Stimulated activated CD8-positive, alpha-beta memory T cell treated with anti-CD3 and anti-CD28 coated beads, Interleukin-4, amount 100 ng/mL, for 48 hours (primary cell): ENCODE results near the gene ANKH.
"Not testable (repeated sequence)": the region's sequence is repeated elsewhere in the genome, so short reads cannot be mapped to it uniquely, and the experiment has no call there.

Experiments used
- DNase-seq: peaks from one replicate; pipeline ENCODE4 v3.0.0-alpha.2; 2020

Gene ANKH

DNA sequence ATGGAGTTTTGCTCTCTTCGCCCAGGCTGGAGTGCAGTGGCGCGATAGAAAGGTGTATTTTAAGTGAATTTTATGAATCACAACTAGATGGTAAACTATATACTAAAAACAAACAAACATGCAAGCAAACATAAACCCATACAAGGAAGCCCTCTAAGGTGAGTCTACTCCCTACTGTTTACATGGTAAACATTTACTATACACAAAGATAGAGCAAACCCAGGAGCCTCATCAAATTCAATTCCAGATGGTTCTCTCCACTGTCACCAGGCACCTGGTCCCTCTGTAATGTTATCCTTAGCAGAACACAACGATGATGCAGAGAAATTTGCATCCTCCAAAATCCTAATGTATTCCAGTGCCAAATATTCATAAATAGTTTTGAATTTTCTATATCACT is 17.9 kb downstream of the ANKH start:
- no peak for DNase-seq

DNA sequence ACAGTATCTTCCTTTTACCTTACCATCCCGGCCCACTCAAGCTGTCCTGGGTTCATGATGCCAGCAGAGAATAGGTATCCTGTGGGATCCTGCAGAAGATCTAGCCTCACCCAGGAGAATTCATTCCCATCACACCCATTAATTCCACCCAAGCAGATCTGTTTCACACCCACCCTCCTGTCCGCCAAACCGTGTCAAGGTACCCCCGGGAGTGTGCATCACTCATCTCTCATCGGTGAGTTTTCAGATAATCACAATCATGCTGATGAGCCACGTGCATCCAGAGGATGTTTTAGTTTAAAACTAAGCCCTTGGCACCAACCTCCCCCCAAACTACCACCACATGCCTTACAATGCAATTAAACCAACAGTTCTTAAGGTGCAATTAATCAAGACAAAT is 18.8 kb downstream of the ANKH start:
- no peak for DNase-seq

DNA sequence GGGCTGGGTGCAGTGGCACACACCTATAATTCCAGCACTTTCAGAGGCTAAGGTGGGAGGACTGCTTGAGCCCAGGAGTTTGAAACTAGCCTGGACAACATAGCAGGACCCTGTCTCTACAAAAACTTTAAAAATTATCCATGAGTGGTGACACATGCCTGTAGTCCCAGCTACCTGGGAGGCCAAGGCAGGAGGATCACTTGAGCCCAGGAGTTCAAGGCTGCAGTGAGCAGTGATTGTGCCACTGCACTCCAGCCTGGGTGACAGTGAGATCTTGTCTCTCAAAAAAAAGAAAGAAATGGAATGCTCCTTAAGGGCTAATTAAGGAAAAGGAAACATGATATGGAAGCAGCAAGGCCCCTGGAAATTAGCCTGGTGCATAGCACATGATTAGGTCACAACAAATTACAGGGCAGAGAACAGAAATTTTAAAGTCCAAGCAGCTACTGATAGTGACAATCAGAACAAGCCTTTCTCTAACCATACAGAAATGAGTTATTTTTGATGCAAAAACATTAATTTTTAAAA is 19.5 kb downstream of the ANKH start:
- DNase-seq = no peak

DNA sequence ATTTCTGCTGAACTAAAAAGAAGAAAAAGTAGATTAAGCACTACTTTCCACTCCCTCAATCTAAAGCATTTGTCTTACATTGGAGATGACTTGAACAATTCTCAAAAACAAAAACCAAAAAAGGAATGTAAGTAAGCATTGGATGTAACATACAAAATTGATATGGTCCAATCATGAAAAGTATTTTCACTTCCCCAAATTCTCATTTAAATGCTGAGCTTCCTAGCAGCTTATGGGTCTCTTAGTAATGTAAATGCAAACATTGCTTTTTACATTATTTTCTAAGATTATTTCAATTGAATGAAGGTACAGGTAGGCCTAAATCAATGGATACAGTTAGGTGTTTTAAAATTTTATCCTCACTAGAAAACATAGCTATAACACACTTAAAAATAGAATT is 20.0 kb downstream of the ANKH start:
- no peak for DNase-seq

DNA sequence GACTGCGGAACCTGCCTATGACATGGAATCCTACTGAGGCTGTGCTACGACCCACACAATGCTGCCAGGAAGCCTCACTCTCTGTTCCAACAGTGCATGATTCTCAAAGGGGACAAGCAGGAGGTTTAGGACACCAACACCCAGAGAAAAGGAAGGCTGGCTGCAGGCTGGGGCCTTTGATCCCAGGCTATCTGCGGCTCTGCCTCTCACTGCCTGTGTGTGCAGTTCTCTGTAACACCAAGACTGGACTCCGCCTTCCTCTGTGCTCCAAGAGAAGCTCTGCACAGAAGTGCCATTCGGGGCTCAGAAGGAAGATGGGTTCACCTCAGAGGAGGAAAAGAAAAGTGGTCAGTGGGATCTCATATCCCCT is 20.5 kb downstream of the ANKH start:
- no peak for DNase-seq

DNA sequence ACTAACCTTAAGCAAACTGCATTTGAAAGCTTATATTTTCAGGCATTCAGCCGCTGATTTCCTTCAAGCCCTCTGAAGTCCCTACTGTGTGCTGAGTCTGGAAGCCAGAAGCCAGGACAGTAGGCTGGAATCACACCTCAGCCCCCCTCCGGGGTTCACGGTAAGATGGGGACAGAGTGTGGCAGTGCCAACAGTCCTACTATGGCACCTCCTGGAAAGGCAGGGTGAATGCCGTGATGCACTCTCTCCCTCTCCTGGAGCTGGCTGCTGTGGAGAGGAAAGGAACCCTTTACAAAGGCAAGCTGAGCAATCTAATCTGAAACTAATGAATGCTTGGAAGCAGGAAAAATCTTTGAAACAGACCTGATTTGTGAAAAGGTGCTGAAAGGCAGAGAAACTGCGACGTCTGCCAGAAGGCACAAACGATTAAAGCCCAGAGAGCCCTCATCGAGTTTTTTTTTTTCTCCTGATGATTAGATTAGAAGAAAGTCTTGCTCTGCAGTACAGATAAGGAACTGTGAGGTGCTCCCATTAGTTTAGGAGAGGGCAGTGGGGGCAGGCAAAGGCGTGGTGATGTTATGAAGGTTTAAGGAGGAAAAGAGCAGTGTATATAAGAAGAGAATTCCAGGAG is 21.0 kb downstream of the ANKH start:
- DNase-seq = no peak

DNA sequence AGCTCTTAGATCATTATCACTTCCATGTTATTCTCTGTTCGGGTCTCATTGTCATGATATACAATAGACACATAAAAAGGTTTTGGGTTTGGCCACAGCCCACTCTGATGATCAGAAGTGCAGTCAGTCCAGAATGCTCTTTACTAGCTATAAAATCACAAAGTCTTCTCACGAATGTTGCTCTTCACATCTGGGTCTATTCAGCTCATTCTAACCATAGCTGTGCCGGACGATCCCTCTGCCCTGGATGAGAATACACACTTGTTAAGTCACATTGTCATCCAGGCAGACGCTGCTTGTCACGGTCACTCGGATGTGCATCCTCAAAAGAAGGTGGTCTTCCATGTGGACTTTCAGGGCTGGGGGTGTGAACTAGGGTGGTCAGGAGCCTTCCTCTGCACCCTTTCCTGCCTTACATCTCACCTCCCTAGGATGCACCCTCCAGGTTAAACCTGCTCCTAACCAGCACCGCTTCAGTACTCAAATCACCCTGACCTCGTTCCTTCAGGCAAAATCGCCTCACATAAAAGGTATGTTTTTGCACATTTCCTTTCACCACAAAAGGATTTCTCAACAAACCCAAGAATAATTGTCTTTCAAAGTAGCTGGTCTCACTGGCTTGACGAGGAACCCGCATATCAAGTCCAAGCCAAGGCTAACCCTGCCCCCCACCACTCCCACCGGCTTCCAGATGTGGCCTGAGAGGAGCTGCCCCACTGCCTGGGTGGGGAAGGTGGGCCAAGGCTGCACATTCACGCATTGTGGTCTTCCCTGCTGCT is 21.9 kb downstream of the ANKH start:
- no peak for DNase-seq

DNA sequence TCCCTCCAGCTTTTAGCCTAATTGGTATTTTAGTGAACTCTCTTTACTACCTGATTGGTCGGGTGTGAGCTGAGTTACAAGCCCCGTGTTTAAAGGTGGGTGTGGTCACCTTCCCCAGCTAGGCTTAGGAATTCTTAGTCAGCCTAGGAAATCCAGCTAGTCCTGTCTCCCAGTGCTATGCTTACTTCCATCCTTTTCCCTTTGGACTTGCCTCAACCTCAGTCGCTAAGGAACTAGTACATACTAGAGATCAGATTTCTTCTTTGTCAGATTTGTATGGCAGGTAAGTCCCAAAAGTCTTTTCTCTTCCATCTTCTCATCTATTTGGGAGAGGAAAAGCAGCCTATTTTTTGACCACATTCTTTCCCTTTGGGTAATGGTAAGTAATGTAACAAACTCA is 22.6 kb downstream of the ANKH start:
- not testable (repeated sequence) for DNase-seq

DNA sequence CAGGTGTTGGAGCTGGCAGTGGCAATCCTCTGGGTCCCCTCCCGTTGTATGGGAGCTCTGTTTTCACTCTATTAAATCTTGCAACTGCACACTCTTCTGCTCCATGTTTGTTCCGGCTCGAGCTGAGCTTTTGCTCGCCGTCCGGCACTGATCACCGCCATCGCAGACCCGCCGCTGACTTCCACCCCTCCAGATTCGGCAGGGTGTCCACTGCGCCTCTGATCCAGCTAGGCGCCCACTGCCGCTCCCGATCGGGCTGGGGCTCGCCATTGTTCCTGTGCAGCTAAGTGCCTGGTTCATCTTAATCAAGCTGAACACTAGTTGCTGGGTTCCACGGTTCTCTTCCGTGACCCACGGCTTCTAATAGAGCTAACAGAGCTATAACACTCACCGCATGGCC is 23.2 kb downstream of the ANKH start:
- DNase-seq = no peak

DNA sequence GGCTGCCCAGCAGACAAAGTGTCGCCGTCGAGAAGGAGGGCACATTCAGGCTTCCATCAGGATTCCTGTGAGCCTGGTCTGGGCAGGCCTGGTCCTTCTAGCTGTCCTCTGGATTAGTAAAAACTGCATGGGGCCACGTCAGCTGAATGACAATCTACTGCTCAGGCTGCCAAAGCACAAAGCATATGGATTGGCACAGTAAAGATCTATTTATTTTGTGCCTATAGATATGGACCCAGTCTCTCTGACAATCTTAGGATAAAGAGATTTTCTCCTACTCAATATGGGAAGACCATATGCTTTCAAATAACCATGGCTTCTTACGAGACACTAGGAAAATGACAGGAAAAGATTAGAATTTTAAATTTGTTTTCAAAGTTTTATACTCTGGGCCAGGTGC is 24.1 kb downstream of the ANKH start:
- DNase-seq = no peak

DNA sequence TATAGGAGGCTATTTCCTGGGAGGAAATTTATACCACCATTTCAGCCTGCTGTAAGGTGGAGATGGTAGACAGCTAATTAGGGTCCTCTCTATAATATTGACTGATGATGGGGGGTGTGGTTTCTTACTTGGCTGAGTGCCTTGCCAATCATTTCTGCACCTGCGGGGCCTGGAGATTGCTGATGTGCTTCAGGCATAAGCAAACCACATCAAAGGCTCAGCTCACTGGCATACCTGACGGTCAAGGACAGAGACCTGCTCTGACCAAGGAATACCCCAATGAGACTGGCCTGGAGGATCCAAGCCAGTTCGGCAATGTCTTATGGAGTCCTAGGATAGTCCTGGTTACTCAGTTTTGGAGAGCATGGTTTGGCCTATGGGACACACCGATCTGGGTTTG is 29.5 kb downstream of the ANKH start:
- no peak for DNase-seq

DNA sequence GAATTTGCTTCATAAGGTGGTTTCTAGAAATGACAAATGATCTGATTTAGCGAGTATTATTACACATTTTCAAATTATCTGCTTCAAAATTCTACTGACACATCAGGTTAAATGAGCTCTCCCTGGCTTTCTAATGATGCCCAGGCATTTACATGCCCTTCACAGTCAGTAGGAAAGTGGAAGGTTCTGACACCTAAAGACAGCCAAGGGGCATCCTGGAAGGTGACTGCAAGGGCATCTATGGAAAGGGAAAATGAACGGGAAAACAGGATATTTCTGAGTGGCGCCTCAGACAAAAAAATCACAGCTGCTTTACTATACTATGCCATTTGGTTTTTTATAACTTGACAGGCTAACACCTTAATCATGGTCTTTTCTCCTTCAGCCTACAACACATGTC is 31.0 kb downstream of the ANKH start:
- no peak for DNase-seq

DNA sequence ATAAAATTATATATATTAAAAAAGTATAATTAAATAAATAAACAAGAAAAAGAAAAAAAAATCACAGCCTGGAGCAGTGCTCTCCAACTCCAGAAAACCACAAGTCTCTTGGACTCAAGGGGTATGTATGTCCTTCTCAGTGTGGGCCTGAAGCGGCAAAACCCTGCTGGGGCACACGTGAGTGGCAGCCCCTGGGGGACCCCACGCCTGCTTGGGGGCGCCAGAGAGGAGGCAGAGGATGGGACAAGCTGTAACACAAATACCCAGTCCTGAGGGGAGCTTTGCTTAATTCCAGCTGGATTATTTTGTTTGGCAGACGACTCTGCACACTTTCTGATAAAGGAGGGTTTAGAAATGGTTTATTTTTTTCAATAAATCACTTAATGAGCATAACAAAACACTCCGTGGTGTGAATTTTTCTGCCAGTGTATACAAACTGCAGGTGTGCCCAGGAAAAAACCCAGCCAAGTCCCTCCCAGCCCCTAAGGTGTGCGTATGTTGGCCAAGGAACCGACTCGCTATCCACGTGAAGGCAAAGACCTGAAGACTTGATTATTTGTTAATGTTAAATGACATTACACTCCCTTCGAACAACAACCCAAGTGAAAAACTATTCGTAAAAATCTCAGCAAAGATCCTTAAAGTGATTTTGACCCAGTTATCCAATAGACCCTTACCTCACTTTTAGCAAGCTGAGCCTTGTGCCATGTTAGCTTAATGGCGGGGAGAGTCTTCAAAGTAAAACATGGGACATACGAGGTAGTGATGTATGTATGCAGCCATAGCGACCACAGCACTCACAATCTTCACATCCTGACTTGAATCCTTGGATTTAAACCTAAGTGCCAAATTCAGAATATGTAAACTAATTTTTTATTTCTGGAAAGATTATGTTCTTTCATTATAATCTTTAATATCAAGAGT is 32.9 kb downstream of the ANKH start:
- DNase-seq = no peak

DNA sequence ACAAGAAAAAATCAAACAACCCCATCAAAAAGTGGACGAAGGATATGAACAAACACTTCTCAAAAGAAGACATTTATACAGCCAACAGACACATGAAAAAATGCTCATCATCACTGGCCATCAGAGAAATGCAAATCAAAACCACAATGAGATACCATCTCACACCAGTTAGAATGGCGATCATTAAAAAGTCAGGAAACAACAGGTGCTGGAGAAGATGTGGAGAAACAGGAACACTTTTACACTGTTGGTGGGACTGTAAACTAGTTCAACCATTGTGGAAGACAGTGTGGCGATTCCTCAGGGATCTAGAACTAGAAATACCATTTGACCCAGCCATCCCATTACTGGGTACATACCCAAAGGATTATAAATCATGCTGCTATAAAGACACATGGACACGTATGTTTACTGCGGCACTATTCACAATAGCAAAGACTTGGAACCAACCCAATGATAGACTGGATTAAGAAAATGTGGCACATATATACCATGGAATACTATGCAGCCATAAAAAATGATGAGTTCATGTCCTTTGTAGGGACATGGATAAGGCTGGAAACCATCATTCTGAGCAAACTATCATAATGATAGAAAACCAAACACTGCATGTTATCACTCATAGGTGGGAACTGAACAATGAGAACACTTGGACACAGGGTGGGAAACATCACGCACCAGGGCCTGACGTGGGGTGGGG is 34.0 kb downstream of the ANKH start:
- DNase-seq = not testable (repeated sequence)

DNA sequence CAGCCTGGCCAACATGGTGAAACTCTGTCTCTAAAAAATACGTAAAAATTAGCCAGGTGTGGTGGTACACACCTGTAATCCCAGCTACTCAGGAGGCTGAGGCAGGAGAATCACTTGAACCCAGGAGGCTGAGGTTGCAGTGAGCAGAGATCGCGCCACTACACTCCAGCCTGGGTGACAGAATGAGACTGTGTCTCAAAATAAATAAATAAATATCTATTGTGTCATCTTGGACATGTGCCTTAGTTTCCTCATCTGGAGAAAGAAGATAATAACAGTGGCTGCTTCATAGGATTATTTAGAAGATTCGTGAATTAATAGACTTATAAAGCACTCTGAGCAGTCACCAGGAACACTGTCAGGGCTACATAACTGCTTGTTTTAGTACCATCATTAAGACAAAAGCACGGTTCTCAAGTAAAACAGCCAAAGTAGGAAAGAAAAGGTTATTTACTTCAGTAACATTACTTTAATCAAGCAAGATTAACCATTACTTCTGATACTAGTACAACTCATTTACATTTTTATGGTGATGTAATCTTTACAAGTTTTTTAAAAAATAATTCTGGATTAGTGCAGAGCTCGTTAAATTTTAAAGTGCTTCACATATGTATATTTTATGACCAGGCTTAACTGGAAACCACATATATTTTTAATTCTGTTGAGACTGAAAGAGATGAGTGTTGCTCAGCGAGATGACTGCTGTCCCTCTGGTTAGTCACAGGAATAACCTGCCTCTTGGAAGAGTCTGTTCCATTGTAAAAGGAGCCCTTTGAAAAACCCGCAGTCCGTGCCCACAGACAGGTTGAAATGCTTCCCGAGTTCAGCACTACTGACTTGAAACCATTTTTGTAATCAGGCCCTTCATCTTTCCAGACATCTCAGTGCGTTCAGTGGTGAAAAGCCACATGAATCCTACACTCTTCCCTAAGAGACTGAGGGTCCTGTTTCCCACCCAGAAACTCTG is 36.7 kb downstream of the ANKH start:
- DNase-seq = no peak

DNA sequence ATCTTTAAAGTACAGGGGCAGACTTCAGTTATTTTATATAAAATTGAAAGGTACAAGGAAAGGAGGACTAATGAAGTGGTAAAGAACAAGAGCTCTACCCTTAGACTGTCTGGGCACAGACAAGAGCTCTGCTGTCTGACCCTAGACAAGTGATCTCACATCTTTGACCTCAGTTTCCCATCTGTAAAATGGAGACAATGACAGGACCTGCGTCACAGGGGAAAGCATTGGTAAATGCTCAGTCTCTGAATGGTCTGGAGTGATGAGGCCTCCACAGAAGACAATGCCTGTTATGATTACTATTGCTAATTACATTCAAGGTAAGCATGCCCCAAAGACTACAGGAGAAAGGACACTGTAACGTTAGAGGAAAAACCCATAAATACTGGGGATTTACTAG is 37.5 kb downstream of the ANKH start:
- DNase-seq = no peak

DNA sequence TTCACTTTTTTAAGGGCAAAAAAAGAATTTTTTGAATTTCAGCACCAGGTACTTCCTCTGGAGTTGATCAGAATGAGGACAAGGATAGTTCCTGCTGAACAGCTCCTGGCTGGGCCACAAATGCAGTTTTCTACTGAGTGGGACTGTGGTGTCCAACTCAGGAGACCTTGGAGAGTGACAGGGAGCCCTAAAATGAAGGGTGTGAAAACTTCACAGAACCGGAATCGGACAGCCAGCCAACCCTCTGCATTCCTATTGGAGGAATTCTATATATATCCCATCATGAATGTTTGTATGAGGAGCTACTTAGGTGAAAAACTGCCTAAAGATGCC is 40.6 kb downstream of the ANKH start:
- no peak for DNase-seq

DNA sequence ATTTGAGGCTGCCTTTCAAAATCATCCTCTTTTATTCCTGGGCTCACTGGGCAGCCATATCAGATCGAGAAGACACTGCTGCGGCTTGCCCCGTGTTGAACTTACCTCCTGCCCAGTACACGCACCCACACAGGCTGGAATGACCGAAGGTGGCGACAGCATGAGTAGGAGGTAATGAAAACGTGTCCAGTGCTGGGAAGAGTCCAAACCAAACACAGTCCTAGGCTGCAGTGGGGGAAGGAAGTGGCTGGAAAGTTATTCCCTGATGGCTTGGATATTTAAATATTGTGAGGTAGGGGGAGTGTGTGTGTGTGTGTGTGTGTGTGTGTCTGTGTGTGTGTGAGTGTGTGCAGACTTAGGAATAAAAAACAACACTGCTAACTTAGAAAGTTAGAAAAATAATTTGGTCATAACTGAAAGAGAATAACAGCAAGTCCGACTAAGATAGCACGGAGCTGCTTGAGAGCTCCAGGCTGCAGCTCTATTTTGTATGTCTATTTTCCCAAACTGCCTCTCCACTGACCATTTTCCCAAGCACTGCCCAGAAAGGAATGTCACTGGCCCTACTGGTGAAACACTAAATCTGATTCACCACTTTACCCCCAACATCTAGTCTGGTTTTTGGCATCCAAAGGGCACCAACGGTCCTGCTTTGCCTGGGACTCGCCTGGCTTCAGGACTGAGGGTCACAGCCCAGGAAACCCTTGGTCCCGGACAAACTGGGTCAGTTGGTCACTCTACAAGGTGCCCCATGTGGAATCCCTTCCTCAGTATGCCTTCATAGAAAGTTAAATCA is 41.2 kb downstream of the ANKH start:
- no peak for DNase-seq

DNA sequence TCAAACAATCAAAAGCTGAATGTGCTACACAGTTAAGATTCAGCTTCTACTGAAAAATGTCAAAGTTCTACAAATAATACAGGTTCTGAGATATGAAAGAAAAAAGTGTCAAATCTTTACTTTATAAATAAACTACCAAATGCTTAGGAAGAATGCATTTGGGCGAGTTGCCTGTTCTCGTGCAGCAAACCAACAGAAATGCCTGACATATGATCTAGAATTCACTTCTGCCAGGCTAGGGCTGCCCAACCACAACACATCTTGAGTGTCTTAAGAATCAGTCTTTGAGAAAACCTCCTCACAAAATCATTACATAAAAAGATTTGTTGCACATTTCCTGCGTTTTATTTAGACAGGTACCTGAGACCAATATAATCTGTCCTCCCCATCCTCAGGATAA is 42.2 kb downstream of the ANKH start:
- no peak for DNase-seq

DNA sequence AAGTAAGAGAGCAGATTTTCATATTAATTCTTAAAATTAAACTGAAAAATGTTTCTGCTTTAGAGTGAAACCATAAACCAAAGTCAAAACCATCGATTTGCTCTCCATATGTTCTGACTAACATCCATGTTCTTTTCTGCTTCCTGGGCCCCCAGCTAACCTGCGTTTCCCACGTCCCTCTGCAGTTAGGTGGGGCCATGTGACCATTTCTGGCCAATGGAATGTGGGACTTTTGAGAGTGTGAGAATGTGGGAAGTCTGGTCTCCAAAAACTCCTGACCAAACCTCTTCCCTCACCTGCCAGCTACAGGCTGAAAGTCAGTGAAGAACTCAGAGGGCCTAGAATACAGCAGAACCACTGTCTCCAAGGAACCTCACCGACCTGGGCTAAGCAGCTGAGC is 44.9 kb downstream of the ANKH start:
- no peak for DNase-seq

DNA sequence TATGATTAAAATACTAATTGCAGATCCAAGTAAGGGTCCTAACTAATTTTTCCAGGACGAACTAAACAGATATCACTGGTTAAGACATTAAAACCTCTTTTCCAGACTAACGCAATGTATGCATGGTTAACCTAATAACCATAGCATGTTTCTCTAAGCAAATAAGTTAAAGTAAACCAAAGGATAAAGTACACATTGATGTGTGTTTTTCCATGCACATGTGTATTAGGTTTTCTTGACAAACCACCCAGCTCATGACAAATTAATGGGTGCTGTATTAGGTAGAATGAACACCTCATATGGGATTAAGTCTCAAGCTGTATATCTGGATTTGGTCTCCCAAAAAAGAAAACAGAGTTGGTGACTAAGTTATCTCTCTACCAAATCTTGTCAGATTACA is 45.6 kb downstream of the ANKH start:
- DNase-seq = no peak
